Left lung (tissue), 10 donors: ENCODE data around the gene ZNF292. TPM values are rescaled to one million over a fixed set of nuclear protein-coding genes. Genes with fewer than 3 reads are reported as not detected.
"Not testable (repeated sequence)": the region's sequence is repeated elsewhere in the genome, so short reads cannot be mapped to it uniquely, and the experiment has no call there.

Source experiments
- ATAC-seq: fragments of 200-7000 bp; cut with Tn5 transposase; one replicate; pipeline ENCODE4 v1.9.1; 2020; ENCODE audit warnings: moderate library complexity
- DNase-seq, 4 donors: peaks; one replicate each; pipeline ENCODE4 v3.0.0-alpha.2; 2013 to 2020
- H3K27ac ChIP-seq, 2 donors: fragments of 200-600 bp; sonication (generic) in 1 of 2; one replicate each; pipeline versions ENCODE4 v1.5.0 to v1.8.0; 2020 to 2021
- H3K27me3 ChIP-seq, 2 donors: fragments of 200-600 bp; sonication (generic) in 1 of 2; one replicate each; pipeline versions ENCODE4 v1.5.0 to v1.8.0; 2020 to 2021
- H3K36me3 ChIP-seq, 2 donors: fragments of 200-600 bp; sonication (generic) in 1 of 2; one replicate each; pipeline versions ENCODE4 v1.5.0 to v1.8.0; 2020 to 2021
- H3K4me1 ChIP-seq, 2 donors: fragments of 200-600 bp; one replicate each; pipeline ENCODE4 v1.8.0; 2021
- H3K4me3 ChIP-seq, 2 donors: fragments of 200-600 bp; sonication (generic) in 1 of 2; one replicate each; pipeline versions ENCODE4 v1.5.0 to v1.8.0; 2020 to 2021; ENCODE audit warnings: mild to moderate bottlenecking in 1 of 2
- H3K9me3 ChIP-seq, 2 donors: fragments of 200-600 bp; sonication (generic) in 1 of 2; one replicate each; pipeline versions ENCODE4 v1.5.0 to v1.8.0; 2020 to 2021
- intact Hi-C, 2 donors: fragments of 100-400 bp; cut with DNase I; formaldehyde crosslinking; loops; one replicate each; pipeline versions ENCODE4 v1.11.2 to v1.14.2; 2022
- polyA plus RNA-seq, 6 donors: library from polyadenylated mRNA; unstranded; fragments of 120-200 nt; gene quantifications; one replicate each; pipeline ENCODE4 v1.2.1, GENCODE V29; 2013; ENCODE audit not compliant: insufficient read length in 6 of 6
- total RNA-seq, 2 donors: library from RNA; stranded (reverse); fragmentation: NEBNext Ultra II Directional; extraction: Animal tissue kit (Norgen Biotek cat#: 25700); gene quantifications; one replicate each; pipeline ENCODE4 v1.2.1, GENCODE V29; 2021
- TF ChIP-seq, protein P1 (sequence below), 2 donors: fragments of 200-600 bp; sonication (generic) in 1 of 2; IDR thresholded peaks; one replicate each; pipeline versions ENCODE4 v1.5.0 to v1.8.0; 2021; ENCODE audit warnings: antibody characterized with exemption in 2 of 2
- donor health status: DM: no; HTN: yes; CAD: no.
- donor health status: DM: no; HTN: no; CAD: no.

ZNF292 gene
- total and polyA plus RNA-seq, 8 donors, result 25.2 to 58.8 (median 51.0) TPM

DNA sequence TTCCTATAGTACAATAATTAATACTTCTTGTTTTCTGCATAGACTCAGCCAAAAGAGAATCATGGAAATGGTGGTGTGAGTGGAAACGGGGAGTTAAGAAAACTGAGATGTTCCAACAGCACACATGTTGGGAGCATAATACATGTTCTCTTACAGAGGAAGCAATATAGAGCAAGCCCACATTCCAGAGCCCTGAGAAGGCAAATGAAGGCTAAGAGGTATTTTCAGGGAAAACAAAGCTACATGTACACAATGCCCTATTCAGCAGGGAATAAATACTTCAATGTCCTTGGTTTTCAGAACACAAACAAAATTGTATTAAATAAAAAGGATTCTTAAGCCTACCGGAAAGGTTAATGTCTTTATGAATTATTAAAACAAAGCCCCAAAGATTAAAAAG lies 131.9 kb downstream of the ZNF292 start:
- ATAC-seq (no peak), DNase-seq (no peak)
- no peak overlapping the region for H3K4me3 ChIP-seq
- H3K27me3 ChIP-seq, result no peaks in the 10 kb centered on the region
- no peaks in the 10 kb centered on the region for H3K9me3 ChIP-seq
- intact Hi-C loops, result no loop called here
- peaks cover 0 to 3% of the 10 kb centered on the region in 2 donors for H3K4me1 ChIP-seq
- no peak overlapping the region for H3K27ac ChIP-seq
- TF ChIP-seq, protein P1, sequence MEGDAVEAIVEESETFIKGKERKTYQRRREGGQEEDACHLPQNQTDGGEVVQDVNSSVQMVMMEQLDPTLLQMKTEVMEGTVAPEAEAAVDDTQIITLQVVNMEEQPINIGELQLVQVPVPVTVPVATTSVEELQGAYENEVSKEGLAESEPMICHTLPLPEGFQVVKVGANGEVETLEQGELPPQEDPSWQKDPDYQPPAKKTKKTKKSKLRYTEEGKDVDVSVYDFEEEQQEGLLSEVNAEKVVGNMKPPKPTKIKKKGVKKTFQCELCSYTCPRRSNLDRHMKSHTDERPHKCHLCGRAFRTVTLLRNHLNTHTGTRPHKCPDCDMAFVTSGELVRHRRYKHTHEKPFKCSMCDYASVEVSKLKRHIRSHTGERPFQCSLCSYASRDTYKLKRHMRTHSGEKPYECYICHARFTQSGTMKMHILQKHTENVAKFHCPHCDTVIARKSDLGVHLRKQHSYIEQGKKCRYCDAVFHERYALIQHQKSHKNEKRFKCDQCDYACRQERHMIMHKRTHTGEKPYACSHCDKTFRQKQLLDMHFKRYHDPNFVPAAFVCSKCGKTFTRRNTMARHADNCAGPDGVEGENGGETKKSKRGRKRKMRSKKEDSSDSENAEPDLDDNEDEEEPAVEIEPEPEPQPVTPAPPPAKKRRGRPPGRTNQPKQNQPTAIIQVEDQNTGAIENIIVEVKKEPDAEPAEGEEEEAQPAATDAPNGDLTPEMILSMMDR (IDR thresholded peaks at IDR 0.05), result no peak
- no peaks in the 10 kb centered on the region for H3K36me3 ChIP-seq

DNA sequence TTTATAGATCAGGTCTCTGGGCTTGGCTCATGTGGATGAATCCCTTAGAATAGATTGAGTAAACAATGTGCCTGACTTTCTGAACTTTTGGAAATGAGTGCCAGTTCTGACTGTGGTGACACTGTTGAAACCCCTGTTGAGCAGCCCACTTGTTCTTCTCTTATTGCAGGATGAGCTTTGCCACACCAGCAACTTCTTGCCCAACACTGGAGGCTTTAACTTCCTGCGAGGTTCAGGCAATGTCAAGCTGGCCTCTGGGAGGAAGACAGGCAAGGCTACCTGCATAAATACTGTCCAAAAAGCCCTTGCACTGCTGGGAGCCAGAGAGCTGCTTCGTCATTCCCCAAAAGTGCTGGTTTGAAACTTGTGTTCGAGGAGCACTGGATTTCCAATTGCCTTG lies 134.2 kb downstream of the ZNF292 start:
- TF ChIP-seq, protein P1 (IDR thresholded peaks at IDR 0.05), result no peak

DNA sequence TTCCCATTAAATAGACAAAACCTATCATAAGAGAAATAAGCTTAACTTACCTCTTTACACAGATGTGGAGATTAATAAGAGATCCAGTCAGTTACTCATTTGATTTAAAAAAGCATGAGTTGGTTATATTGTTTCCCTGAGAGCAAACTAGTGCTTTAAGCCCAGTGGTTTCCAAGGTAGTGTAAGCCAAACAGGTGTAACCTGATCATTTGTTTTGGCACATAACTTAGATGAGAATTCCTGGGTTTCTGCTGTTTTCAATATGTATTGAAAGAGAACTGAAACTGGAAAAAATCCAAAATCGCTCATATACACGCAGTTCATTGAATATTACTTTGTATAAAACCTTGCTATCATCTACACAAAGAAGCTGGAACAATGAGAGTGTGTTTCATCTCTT lies 136.5 kb downstream of the ZNF292 start:
- ATAC-seq (no peak), DNase-seq (peak in 2 of 4 donors; percentile 7 to 37)
- peaks cover 0 to 3% of the 10 kb centered on the region in 2 donors for H3K27me3 ChIP-seq
- TF ChIP-seq, protein P1 (IDR thresholded peaks at IDR 0.05), result no peak
- no peaks in the 10 kb centered on the region for H3K36me3 ChIP-seq
- no peak overlapping the region for H3K4me3 ChIP-seq
- H3K9me3 ChIP-seq, result no peaks in the 10 kb centered on the region
- no peak overlapping the region for H3K27ac ChIP-seq
- H3K4me1 ChIP-seq, result peaks cover 0 to 3% of the 10 kb centered on the region in 2 donors
- intact Hi-C loops, result no loop called here

More for the DNA sequence above, 134.2 kb downstream of the ZNF292 start:
- Histone ChIP-seq H3K9me3 (no peaks in the 10 kb centered on the region), H3K36me3 (no peaks in the 10 kb centered on the region), H3K4me1 (peaks cover 0 to 3% of the 10 kb centered on the region in 2 donors), H3K27ac (peak overlapping the region in 1 of 2 donors; percentile 21), H3K27me3 (no peaks in the 10 kb centered on the region), H3K4me3 (no peak overlapping the region)
- DNase-seq (no peak), ATAC-seq (no peak)
- intact Hi-C loops, result no loop called here

DNA sequence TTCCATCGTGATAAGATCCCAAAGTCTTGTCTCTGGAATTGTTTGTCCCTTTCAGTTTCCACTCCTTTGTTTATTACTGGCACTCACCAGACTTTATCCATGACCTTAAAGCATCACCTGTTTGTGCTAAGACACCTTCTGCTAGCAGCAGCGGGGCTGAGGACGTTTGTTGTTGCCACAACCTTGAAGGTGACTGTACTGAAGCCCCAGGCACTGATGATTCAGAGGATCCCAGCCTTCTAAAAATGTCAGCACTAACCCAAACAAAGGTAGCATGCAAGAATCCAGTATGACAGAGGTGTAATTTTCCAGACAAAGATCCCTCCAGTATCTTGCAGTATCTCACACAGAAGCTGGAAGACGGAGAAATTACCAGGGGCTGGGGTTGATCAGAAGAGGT lies 138.2 kb downstream of the ZNF292 start:
- Histone ChIP-seq H3K36me3 (no peaks in the 10 kb centered on the region), H3K9me3 (no peaks in the 10 kb centered on the region), H3K27ac (no peak overlapping the region), H3K4me3 (no peak overlapping the region), H3K27me3 (peaks cover 0 to 3% of the 10 kb centered on the region in 2 donors), H3K4me1 (no peaks in the 10 kb centered on the region)
- ATAC-seq (no peak), DNase-seq (no peak)
- intact Hi-C loops, result no loop called here
- TF ChIP-seq, protein P1 (IDR thresholded peaks at IDR 0.05), result no peak

DNA sequence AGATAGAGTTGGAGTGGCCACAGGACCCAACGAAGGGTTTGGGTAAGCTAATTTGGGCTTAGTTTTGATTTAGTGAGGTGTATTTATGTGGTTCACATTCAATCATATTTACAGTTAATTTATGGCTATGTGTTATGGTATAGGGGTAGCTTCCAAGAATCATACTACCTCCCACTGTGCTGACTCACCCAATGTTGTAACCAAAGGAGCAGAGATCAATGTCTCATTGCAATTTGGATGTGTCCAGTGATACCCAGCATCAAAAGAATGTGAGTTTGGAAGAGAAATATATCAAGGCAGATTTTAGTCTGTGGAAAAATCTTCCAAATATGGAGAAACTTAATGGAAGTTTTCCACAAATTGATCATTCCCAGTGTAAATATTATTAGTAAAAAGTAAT lies 141.8 kb downstream of the ZNF292 start:
- DNase-seq, result no peak
- no peaks in the 10 kb centered on the region for H3K4me1 ChIP-seq
- no peak overlapping the region for H3K27ac ChIP-seq
- no peaks in the 10 kb centered on the region for H3K9me3 ChIP-seq
- H3K27me3 ChIP-seq, result peaks cover 0 to 16% of the 10 kb centered on the region in 2 donors
- no peak overlapping the region for H3K4me3 ChIP-seq
- ATAC-seq, result no peak
- TF ChIP-seq, protein P1 (IDR thresholded peaks at IDR 0.05), result no peak
- no peaks in the 10 kb centered on the region for H3K36me3 ChIP-seq
- intact Hi-C loops, result no loop called here

- H3K4me3 ChIP-seq, H3K36me3 ChIP-seq, H3K9me3 ChIP-seq, ATAC-seq, H3K27ac ChIP-seq, DNase-seq, H3K4me1 ChIP-seq, intact Hi-C loops: not testable (repeated sequence)
- peaks cover 0 to 13% of the 10 kb centered on the region in 2 donors for H3K27me3 ChIP-seq
Measured at GRCh38 chr6:87301277-87301676, 145.9 kb downstream of the ZNF292 start.
